AG04449 (cell line): ENCODE data around the gene STK32B.

Experiments used
- CTCF ChIA-PET: fragments of 350-600 bp; formaldehyde crosslinking; extraction: SDS; loops from one replicate; lab custom pipeline; 2021; ENCODE audit warnings: antibody characterized with exemption; lab: Yijun Ruan, JAX
- POLR2A ChIA-PET: fragments of 400-600, 350-600 bp; formaldehyde crosslinking; extraction: SDS; loops from one replicate; lab custom pipeline; 2020; ENCODE audit warnings: antibody characterized with exemption, inconsistent platforms; lab: Yijun Ruan, JAX
- DNase-seq: peaks from one replicate; pipeline ENCODE4 v3.0.0-alpha.2; 2010; ENCODE audit warnings: low read depth, low spot score
- H3K4me3 ChIP-seq: 2 replicates; pipeline ENCODE4 v1.5.1; 2011; ENCODE audit warnings: low read depth, mild to moderate bottlenecking, control low read depth, low read length
- CTCF ChIP-seq: IDR thresholded peaks from one replicate; pipeline ENCODE4 v1.5.1; 2011; ENCODE audit warnings: mild to moderate bottlenecking, moderate library complexity, low read length, control low read depth, inconsistent platforms; ENCODE audit not compliant: insufficient read depth; ENCODE audit errors: missing control alignments

STK32B gene

GRCh38 chr4:5532100-5532499, 480.8 kb downstream of the STK32B start:
- DNase-seq, result no peak
- ChIA-PET POLR2A (no interaction called here), CTCF (no interaction called here)
- TF ChIP-seq CTCF, result no peak
- no peak overlapping the region for H3K4me3 ChIP-seq

- TF ChIP-seq CTCF, result no peak
- CTCF ChIA-PET, result no interaction called here
- DNase-seq, result no peak
- POLR2A ChIA-PET, result no interaction called here
- no peak overlapping the region for H3K4me3 ChIP-seq
Measured at GRCh38 chr4:5539584-5539983, 488.3 kb downstream of the STK32B start.

GRCh38 chr4:5541169-5541568, 489.9 kb downstream of the STK32B start:
- no peak overlapping the region for H3K4me3 ChIP-seq
- DNase-seq, result no peak
- ChIA-PET POLR2A (no interaction called here), CTCF (no interaction called here)
- no peak for TF ChIP-seq CTCF

- no peak for TF ChIP-seq CTCF
- DNase-seq, result no peak
- ChIA-PET POLR2A (no interaction called here), CTCF (no interaction called here)
- H3K4me3 ChIP-seq, result no peak overlapping the region
Measured at GRCh38 chr4:5543681-5544080, 492.4 kb downstream of the STK32B start.

GRCh38 chr4:5544762-5545161, 493.5 kb downstream of the STK32B start:
- TF ChIP-seq CTCF, result no peak
- no peak for DNase-seq
- ChIA-PET CTCF (no interaction called here), POLR2A (no interaction called here)
- no peak overlapping the region for H3K4me3 ChIP-seq

- no peak for TF ChIP-seq CTCF
- DNase-seq, result no peak
- ChIA-PET CTCF (no interaction called here), POLR2A (no interaction called here)
- H3K4me3 ChIP-seq, result no peak overlapping the region
Measured at GRCh38 chr4:5545271-5545670, 494.0 kb downstream of the STK32B start.
